Measurements from ENCODE around the gene FGB.
A peak's percentile ranks its signal among the peaks of the same experiment; 100 is the strongest.

FGB gene

DNA sequence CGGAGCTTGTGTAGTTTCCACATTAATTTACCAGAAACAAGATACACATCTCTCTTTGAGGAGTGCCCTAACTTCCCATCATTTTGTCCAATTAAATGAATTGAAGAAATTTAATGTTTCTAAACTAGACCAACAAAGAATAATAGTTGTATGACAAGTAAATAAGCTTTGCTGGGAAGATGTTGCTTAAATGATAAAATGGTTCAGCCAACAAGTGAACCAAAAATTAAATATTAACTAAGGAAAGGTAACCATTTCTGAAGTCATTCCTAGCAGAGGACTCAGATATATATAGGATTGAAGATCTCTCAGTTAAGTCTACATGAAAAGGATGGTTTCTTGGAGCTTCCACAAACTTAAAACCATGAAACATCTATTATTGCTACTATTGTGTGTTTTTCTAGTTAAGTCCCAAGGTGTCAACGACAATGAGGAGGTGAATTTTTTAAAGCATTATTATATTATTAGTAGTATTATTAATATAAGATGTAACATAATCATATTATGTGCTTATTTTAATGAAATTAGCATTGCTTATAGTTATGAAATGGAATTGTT lies at the start of gene FGB:
FGB (plus strand) TSS at position 315 of the 558 bp plus-strand sequence; CDS start at position 323, 8 bp downstream.
- no peak for TF ChIP-seq JUND (IDR thresholded peaks at IDR 0.05; ENCODE audit: low read depth)
- DNase-seq (ENCODE audit: low read depth in 1 of 2, low spot score in 1 of 2) = no peak
- in situ Hi-C loops (cut with HindIII; ENCODE audit: low pct_unique_long_range_greater_than_20kb, low sequenced_read_pairs) = no loop called here

DNA sequence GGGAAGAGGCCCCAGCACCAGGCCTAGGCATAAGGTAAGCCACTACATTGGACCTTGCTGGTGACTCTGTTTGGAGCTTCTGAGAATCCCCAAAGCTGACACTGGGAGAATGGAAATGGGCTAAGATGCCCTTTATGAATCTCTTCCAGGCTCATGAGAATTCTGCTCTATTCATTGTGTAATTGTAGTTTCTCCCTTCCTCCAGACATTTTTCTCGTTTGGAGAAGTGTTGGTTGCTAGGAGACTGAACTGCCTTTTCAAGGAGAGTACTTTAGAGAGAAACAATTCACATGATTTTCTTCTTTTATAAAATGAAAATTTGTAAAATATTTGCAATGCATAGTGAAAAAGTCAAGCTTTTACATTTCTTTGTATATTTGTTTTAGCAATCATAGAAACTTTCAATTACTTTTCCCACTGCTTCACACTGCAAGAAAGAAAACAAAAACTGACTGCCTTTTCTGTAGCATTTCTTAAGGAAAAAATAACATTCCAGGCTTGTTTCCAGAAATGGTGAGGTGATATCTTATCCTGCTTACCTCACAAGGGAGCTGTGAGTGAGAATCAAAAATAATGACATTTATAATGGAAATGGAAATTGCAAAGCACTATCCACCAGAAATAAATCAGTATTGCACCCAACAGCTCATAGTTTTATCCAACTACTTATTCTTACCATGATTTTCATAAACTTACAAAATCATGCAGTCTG lies 46.3 kb upstream of the FGB start:
- no peak for DNase-seq (ENCODE audit: low read depth in 1 of 2, low spot score in 1 of 2)
- in situ Hi-C loops (cut with HindIII; ENCODE audit: low pct_unique_long_range_greater_than_20kb, low sequenced_read_pairs) = no loop called here
- TF ChIP-seq JUND (IDR thresholded peaks at IDR 0.05; ENCODE audit: low read depth) = no peak

DNA sequence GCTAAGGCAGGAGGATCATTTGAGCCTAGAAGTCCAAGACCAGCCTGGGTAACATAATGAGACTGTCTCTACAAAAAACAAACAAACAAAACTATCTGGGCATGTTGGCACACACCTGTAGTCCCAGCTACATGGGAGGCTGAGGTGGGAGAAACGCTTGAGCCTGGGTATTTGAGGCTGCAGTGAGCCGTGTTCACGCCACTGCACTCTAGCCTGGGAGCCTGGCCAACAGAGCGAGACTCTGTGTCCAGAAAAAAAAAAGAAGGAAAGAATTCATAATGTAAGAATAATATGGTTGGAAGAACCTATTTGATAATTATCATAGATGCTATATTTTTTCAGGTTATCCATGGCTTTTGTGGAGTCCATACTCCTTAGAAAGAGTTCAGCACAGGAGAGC lies 45.2 kb upstream of the FGB start:
- no peak for DNase-seq (ENCODE audit: low read depth in 1 of 2, low spot score in 1 of 2)
- no peak for TF ChIP-seq JUND (IDR thresholded peaks at IDR 0.05; ENCODE audit: low read depth)
- in situ Hi-C loops (cut with HindIII; ENCODE audit: low pct_unique_long_range_greater_than_20kb, low sequenced_read_pairs) = no loop called here

DNA sequence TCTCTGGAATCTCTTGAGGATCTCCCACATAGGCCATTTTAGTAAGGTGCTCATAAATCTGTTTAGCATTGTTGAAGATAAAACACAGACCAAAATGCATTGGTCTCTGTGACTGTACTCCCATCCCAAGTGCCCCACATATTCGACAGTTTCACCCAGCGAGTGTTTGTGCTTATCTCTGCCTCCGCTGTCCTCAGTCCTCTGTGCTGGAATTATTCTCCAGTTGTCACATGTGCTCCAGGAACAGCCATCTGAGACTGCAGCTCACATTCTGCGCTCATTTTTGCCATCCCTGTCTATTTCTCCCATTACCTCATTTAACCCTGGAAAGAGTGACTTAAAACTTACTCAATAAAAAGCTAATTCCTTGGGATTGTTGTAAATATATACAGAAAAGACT lies 43.6 kb upstream of the FGB start:
- TF ChIP-seq JUND (IDR thresholded peaks at IDR 0.05; ENCODE audit: low read depth) = no peak
- in situ Hi-C loops (cut with HindIII; ENCODE audit: low pct_unique_long_range_greater_than_20kb, low sequenced_read_pairs) = no loop called here
- no peak for DNase-seq (ENCODE audit: low read depth in 1 of 2, low spot score in 1 of 2)

DNA sequence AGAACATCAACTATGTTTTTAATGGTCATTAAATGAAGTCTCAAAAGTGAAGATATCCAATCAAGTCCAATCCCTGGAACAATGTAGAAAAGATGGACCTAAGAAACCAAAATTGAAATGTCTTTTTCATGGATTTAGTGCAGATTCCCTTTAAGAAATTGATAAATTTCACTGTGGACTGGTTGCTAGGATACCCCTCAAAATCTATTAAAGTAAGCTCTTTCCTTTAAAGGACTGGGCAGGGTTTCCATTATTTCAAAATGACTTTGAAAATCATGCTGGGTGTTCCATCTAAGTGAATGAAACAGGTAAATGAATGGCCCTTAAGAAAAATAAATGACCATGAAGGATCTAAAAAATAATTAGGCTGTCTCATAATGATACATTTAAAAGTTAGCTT lies 41.2 kb upstream of the FGB start:
- TF ChIP-seq JUND (IDR thresholded peaks at IDR 0.05; ENCODE audit: low read depth) = no peak
- in situ Hi-C loops (cut with HindIII; ENCODE audit: low pct_unique_long_range_greater_than_20kb, low sequenced_read_pairs) = no loop called here
- DNase-seq (ENCODE audit: low read depth in 1 of 2, low spot score in 1 of 2) = no peak

DNA sequence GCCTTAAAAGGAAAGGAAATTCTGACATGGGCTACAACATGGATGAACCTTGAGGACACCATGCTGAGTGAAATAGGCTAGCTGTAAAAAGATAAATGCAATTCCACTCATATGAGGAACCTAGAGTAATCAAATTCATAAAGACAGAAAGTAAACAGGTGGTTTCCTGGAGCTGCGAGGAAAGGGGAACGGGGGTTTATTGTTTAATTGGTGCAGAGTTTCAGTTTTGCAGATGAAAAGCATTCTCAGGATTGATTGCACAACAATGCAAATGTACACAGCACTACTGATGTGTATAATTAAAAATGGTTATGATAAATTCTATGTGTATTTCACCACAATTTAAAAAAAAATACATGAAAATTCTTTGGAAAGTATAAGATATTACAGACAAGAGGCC lies 36.7 kb upstream of the FGB start:
- TF ChIP-seq JUND (IDR thresholded peaks at IDR 0.05; ENCODE audit: low read depth) = no peak
- in situ Hi-C loops (cut with HindIII; ENCODE audit: low pct_unique_long_range_greater_than_20kb, low sequenced_read_pairs) = no loop called here
- no peak for DNase-seq (ENCODE audit: low read depth in 1 of 2, low spot score in 1 of 2)

DNA sequence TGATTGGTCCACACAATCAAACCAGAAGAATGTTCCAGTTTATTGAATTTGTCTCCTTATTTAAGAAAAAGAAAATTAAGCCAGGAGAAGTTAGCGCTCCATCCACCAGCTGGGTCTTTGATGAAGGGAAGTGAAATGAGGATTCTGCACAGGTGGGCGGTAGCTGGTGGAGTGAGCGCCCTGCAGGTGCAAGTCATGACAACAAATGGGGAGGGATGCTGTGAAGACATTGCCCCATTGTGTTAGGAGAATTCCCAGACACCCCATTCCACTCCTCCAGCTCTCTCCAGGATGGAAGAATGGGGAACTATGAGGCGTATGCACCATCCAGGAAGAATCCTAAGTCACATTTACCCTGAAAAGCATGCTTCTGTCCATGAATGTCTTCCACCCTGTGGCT lies 35.5 kb upstream of the FGB start:
- DNase-seq (ENCODE audit: low read depth in 1 of 2, low spot score in 1 of 2) = no peak
- in situ Hi-C loops (cut with HindIII; ENCODE audit: low pct_unique_long_range_greater_than_20kb, low sequenced_read_pairs) = no loop called here
- TF ChIP-seq JUND (IDR thresholded peaks at IDR 0.05; ENCODE audit: low read depth) = no peak

DNA sequence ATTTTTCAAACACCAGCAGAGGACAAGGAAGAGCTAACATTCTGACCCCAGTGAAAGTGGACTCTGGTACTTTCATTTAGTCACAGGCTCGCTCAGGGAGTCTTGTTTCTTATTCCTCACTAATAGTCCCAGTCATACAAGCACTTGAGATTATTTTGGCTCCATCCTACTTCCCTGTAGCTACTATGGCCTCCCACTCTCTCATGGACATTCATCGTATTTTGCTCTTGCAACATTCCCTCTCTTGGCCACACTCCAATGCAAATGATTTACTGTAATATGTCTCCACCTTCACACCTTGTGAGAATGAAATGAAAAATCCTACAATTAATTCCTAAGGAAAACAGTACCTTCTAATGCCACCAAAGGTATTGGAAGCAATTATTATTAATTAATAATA lies 33.9 kb upstream of the FGB start:
- no peak for TF ChIP-seq JUND (IDR thresholded peaks at IDR 0.05; ENCODE audit: low read depth)

DNA sequence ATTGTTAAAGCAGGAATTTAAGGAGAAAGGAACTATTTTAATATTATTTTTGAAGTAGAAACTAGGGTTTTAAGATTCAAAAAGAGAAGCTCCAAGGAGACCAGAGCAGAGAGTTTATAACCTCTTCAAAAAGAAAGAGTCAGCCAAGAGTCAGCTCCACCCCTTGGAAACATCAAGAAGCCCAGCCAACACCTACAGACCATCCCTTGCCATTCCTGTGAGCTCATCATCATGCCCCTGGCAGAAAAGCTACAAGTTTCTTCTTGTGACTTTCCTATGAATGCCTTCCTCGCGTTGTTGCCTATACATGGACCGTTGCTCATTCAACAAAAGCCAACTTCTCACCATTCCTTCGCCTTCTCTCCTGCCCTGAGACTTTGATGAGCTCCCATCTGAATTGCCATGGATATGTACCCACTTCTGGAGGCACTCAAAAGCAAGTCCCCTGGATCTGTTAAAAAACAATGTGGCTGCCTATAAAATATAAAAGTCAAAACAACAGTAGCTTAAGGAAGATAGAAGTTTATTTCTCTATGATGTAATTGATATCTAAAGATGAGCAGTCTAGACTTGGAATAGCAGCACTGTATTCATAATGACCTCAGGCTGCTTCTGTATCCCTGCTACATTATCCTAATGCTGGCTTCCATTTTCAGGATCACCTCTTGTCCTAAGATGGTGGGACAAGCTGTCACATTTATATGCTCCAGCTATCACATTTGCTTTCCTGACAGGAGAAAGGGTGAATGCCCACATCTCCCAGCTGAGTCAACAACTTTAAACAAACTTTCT lies 32.9 kb upstream of the FGB start:
- TF ChIP-seq JUND (IDR thresholded peaks at IDR 0.05; ENCODE audit: low read depth) = no peak
- in situ Hi-C loops (cut with HindIII; ENCODE audit: low pct_unique_long_range_greater_than_20kb, low sequenced_read_pairs) = no loop called here
- peak in 1 of 2 experiments; percentile 10 for DNase-seq (ENCODE audit: low read depth in 1 of 2, low spot score in 1 of 2)

More for the DNA sequence above, 33.9 kb upstream of the FGB start:
- DNase-seq (ENCODE audit: low read depth in 1 of 2, low spot score in 1 of 2) = peak in 1 of 2 experiments; percentile 6
- in situ Hi-C loops (cut with HindIII; ENCODE audit: low pct_unique_long_range_greater_than_20kb, low sequenced_read_pairs) = no loop called here

DNA sequence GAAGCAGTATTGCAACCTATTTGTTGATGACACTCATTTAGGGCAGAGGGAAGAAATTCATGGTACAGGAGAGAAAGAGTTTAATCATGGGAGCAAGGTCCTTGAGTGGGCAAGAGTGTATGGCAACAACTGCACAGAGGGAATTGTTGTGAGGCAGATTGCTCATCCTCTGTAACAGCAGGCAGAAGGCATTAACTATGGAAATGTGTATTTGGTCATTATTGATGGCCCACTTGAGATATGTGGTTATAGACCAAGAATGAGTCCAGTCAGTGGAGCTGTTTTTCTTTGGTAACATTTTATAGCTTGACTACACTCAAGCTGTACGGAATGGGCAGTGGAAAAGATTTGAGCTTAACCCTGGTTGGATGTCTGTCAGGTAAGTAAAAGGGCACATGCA lies 28.5 kb upstream of the FGB start:
- no peak for TF ChIP-seq JUND (IDR thresholded peaks at IDR 0.05; ENCODE audit: low read depth)
- in situ Hi-C loops (cut with HindIII; ENCODE audit: low pct_unique_long_range_greater_than_20kb, low sequenced_read_pairs) = no loop called here
- no peak for DNase-seq (ENCODE audit: low read depth in 1 of 2, low spot score in 1 of 2)

DNA sequence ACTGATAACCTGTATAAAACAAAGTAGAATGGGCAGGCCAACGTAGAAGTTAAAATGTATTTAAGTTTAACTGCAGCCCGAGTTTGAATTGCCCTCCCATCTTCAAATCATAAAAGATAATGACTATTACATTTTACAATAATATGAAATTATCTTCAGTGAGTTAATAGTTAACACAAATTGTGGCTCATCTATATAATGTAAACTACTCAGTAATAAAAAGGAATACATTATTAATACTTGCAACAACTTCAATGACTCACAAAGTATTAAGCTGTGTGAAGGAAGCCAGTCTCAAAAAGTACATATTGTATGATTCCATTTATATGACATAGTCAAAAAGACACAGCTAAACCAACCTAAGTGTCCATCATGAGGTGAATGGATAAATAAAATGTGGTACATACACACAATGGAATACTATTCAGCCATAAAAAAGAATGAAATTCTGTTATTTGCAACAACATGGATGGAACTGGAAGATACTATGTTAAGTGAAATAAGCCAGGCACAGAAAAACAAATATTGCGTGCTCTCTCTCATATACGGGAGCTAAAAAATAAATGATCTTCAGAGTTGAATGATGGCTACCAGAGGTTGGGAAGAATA lies 20.4 kb upstream of the FGB start:
- in situ Hi-C loops (cut with HindIII; ENCODE audit: low pct_unique_long_range_greater_than_20kb, low sequenced_read_pairs) = no loop called here
- no peak for DNase-seq (ENCODE audit: low read depth in 1 of 2, low spot score in 1 of 2)
- TF ChIP-seq JUND (IDR thresholded peaks at IDR 0.05; ENCODE audit: low read depth) = no peak

DNA sequence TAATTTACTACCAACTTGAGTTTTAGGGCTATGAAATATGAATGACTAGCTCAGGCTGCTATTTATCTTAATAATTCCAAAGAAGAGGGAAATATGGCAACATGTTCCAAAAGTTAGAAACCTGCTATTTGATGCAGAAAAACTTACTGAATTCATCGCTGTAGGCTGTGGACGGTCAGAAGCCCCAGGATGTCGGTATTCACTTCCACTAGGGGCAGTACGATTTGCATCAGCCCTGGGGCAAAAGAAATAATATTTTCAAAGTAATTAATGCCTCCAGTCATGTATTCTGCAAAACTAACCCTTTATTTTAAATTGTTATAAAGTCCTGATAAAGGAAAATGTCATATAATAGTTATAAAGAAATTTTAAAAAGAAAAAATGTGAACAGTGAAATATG lies 17.1 kb upstream of the FGB start:
- in situ Hi-C loops (cut with HindIII; ENCODE audit: low pct_unique_long_range_greater_than_20kb, low sequenced_read_pairs) = no loop called here
- no peak for DNase-seq (ENCODE audit: low read depth in 1 of 2, low spot score in 1 of 2)
- no peak for TF ChIP-seq JUND (IDR thresholded peaks at IDR 0.05; ENCODE audit: low read depth)

Measured in T47D (cell line).